HG02759 (cell line): Measurements from ENCODE around the gene NXPE1.
"Not testable (repeated sequence)": the region's sequence is repeated elsewhere in the genome, so short reads cannot be mapped to it uniquely, and the experiment has no call there.

Experiments
- ATAC-seq: cut with Tn5 transposase; IDR thresholded peaks from one replicate; pipeline ENCODE4 v1.9.1; 2021; ENCODE audit warnings: mild to moderate bottlenecking, moderate library complexity; ENCODE audit not compliant: unreplicated experiment

Gene NXPE1

GRCh38 chr11:114559425-114560310 lies at the start of gene NXPE1:
Gene NXPE1 (minus strand): TSS chr11:114559881. CDS start chr11:114551201, 8,680 bp downstream.
- ATAC-seq, result no peak

DNA sequence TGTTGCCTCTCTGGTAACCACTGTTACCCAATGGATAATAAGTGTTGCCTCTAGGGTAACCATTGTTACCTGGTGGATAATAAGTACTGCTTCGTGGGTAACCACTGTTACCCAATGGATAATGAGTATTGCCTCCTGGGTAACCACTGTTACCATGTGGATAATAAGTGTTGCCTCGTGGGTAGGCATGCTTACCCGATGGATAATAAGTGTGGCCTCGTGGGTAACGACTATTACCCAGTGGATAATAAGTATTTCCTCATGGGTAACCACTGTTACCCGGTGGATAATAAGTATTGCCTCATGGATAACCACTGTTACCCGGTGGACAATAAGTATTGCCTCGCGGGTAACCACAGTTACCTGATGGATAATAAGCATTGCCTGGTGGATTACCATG lies 49.7 kb upstream of the NXPE1 start:
- ATAC-seq, result no peak

GRCh38 chr11:114608605-114609004 lies 48.9 kb upstream of the NXPE1 start:
- ATAC-seq, result not testable (repeated sequence)

DNA sequence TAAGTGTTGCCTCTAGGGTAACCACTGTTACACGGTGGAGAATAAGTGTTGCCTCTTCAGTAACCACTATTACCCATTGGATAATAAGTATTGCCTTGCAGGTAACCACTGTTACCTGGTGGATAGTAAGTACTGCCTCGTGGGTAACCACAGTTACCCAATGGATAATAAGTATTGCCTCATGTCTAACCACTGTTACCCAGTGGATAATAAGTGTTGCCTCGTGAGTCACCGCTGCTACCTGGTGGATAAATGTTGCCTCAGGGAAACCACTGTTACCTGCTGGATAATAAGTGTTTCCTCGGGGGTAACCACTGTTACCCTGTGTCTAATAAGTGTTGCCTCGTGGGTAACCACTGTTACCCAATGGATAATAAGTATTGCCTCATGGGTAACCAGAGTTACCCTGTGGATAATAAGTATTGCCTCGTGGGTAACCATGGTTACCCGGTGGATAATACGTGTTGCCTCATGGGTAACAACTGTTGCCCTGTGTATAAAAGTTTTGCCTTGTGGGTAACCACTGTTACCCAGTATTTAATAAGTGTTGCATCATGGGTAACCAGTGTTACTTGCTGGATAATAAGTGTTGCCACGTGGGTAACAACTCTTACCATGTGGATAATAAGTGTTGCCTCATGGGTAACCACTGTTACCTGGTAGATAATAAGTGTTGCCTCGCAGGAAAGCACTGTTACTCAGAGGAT lies 48.2 kb upstream of the NXPE1 start:
- ATAC-seq, result peak; percentile 29

- ATAC-seq, result not testable (repeated sequence)
These were observed 47.1 kb upstream of the NXPE1 start for GRCh38 chr11:114606802-114607075.

GRCh38 chr11:114606003-114606801 lies 46.5 kb upstream of the NXPE1 start:
- ATAC-seq, result no peak

DNA sequence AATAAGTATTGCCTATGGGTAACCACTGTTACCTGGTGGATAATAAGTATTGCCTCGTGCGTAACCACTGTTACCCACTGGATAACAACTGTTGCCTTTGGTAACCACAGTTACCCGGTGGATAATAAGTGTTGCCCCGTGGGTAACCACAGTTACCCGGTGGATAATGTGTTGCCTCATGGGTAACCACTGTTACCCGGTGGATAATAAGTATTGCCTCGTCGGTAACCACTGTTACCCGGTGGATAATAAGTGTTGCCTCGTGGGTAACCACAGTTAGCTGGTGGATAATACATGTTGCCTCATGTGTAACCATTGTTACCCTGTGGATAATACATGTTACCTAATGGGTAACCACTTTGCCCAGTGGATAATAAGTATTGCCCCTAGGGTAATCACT lies 45.7 kb upstream of the NXPE1 start:
- ATAC-seq, result no peak

GRCh38 chr11:114604886-114605285 lies 45.2 kb upstream of the NXPE1 start:
- no peak for ATAC-seq

GRCh38 chr11:114604179-114604813 lies 44.6 kb upstream of the NXPE1 start:
- ATAC-seq, result no peak

DNA sequence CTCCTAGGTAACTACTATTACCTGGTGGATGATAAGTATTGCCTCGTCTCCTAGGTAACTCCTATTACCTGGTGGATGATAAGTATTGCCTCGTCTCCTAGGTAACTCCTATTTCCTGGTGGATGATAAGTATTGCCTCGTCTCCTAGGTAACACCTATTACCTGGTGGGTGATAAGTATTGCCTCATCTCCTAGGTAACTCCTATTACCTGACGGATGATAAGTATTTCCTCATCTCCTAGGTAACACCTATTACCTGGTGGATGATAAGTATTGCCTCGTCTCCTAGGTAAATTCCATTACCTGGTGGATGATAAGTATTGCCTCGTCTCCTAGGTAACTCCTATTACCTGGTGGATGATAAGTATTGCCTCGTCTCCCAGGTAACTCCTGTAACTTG lies 43.5 kb upstream of the NXPE1 start:
- not testable (repeated sequence) for ATAC-seq

DNA sequence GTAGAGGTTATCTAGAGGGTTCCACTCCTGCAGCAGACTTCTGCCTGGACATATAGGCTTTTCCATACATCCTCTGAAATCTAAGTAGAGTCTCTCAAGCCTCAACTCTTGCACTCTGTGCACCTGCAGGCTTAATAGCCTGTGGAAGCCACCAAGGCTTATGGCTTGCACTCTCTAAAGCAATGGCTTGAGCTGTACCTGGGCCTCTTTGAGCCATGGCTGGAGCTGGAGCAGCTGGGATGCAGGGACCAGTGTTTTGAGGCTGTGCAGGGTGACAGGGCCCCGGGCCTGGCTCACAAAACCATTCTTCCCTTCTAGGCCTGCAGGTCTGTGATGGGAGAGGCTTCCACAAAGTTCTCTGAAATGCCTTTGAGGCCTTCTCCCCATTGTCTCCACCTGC lies 38.8 kb upstream of the NXPE1 start:
- no peak for ATAC-seq

GRCh38 chr11:114596175-114596919 lies 36.7 kb upstream of the NXPE1 start:
- no peak for ATAC-seq

- no peak for ATAC-seq
These were observed 35.9 kb upstream of the NXPE1 start, which contains the start of gene NXPE4 for GRCh38 chr11:114595571-114595970. Gene NXPE4 (minus strand): TSS chr11:114595786. CDS start chr11:114594759, 1,027 bp downstream.

- no peak for ATAC-seq
These were observed 35.0 kb upstream of the NXPE1 start for GRCh38 chr11:114594703-114595102.

DNA sequence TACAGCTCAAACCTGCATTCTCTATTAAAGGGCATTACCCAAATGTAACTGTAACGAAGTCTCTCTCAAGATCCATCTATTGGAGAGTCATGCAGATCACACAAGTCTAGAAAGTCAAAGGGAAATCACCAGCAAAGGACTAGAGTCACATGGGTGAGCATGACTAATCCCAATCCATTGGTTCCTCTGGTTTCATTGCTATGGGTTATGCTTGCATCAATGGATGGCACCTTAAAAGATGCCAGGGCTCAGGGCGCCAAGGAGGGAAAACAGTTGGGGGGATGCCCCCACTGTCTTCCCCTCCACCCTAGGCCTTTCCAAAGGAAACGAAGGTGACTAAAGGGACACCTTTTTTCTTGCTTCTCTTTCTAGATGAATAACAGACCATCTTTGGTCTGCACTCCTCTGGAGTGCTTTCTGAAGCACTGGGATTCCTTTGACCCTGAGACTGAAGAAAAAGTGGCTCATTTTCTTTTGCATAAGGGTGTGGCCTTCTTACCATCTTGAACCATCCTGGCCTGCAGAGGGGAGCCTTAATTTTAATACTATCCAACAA lies 27.8 kb upstream of the NXPE1 start:
- no peak for ATAC-seq

DNA sequence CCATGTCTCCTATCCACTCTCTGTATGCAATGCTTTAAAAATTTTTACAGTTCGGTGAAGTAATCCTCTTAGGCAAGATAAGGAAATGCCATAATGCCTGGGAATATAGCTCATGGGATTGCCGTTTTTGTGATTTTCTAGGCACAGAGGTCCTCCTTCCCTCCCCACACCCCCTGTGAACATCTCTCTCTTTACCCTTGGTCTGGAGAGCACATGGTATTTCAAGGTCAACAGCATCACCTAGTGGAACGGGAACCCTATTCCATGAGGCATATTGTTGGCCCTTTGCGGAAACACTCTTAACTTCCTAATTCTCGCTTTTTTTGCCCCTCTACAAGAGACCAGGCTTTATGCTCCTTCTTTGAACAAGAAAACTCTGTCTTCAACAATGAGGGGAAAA lies 27.1 kb upstream of the NXPE1 start:
- no peak for ATAC-seq

DNA sequence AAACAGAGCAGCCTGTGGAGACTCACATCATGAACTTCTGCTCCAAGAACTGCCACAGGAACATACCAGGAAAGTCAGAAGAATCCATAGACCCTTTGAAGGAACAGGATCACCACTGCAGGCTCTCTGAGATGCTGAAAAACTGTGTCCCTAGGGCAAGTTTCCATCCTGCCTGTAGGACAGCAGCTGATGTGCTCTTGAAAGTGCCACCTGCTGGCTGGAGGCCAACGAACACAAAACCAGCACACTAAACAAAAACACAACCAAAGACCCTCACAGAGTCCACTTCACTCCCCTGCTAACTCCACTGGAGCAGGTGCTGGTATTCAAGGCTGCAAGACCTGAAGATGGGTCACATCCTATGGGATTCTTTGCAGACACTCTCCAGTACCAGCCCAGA lies 12.0 kb upstream of the NXPE1 start:
- no peak for ATAC-seq

GRCh38 chr11:114569801-114570200 lies 10.1 kb upstream of the NXPE1 start:
- ATAC-seq, result no peak

- ATAC-seq, result no peak
These were observed 6.6 kb upstream of the NXPE1 start for GRCh38 chr11:114566276-114566675.

- ATAC-seq, result no peak
These were observed 5.2 kb upstream of the NXPE1 start for GRCh38 chr11:114564831-114565230.
